AG08396 (cell line): ENCODE data around the gene SEMA3C.

Experiments used
- DNase-seq: peaks from one replicate; pipeline ENCODE4 v3.0.0; 2012; ENCODE audit warnings: low spot score, mixed read lengths

Gene SEMA3C

DNA sequence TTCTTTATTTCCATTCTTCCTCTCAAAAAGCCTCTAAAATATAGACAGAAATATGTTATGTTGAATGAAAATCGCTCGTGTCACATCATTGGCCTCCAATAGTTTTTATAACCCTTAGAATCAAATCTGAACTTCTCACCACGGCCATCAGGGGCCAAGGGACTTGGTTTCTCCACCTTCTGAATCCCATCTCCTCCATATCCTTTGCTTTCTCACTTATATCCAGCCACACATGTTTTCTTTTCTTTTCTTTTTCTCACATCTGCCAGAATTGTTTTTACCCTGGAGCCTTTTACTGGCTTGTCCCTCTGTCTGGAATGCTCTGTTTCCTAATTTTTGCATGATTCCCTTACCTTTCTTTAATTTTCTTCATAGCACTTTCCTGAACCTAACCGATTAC, 184.8 kb downstream of the SEMA3C start:
- DNase-seq, result no peak

- no peak for DNase-seq
Observed at GRCh38 chr7:80733333-80733915, 185.4 kb downstream of the SEMA3C start.

- DNase-seq, result no peak
Observed at GRCh38 chr7:80732630-80733029, 186.2 kb downstream of the SEMA3C start.

DNA sequence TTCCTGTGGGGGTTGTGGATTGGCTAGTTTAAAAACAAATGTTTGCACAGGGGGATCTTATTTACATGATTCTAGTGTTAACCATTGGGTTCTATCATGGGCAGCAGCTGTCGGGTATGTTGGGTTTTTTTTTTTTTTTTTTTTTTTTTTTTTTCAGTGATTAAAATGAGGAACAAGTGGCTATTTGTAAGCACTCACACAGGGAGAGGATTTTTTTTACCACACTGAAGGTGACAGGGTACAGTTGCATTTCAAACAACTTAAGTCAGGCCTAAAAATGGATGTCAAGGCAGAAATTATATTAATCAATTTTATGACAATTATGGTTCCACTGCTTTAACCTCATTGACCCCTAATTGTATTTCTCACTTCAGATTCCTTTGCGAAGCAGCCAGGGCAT, 187.6 kb downstream of the SEMA3C start:
- no peak for DNase-seq

GRCh38 chr7:80729591-80730320, 189.1 kb downstream of the SEMA3C start:
- peak; percentile 16 for DNase-seq

DNA sequence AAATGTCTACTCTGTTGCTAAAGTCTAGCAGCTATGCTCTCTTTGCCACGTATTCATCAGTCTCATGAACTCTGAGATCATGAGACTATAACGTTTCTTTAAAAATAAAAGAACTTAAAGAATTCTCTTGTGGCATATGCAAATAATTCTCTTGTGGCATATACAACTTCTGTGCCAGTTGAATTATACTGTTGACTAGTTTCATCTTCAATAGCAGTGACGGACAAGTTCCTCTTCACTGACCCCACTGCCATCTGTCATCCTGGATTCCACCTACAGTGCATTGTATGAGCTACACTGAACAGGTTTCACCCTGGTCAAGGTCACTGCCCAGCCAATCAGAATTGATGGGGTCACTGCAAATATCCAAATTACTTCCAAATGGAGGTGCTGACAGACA, 192.2 kb downstream of the SEMA3C start:
- no peak for DNase-seq

- no peak for DNase-seq
Observed at GRCh38 chr7:80725181-80725611, 193.7 kb downstream of the SEMA3C start.

DNA sequence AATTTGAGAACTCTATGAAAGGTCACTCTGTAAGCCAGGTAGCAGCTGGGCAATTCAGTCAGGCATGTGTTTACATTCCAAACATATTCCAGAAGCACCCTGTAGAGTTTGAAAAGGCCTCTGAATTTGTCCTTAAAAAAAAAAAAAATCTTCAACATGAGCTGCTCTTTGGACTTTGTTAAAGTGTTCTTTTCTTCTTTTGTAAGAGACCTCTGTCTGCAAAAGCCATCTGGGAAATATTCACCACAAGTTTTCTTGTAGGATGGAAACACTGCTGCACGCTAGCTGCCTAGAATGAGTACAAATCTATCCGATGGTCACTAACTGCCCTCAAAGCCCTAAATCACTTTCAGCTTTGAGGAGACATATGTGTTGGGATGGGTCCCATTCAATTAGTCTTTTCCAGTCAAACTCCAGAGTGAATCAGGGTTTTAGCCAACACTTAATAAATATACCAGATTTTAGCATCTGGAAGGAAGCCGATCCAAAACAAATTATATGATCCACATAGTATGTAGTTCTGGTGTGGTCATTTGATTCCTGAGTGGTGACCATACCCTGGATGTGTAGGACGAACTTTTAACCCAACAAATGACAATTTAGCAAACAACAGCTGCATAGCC, 194.5 kb downstream of the SEMA3C start:
- DNase-seq, result peak; percentile 16

- DNase-seq, result peak; percentile 84
Observed at GRCh38 chr7:80722616-80723195, 196.1 kb downstream of the SEMA3C start.

DNA sequence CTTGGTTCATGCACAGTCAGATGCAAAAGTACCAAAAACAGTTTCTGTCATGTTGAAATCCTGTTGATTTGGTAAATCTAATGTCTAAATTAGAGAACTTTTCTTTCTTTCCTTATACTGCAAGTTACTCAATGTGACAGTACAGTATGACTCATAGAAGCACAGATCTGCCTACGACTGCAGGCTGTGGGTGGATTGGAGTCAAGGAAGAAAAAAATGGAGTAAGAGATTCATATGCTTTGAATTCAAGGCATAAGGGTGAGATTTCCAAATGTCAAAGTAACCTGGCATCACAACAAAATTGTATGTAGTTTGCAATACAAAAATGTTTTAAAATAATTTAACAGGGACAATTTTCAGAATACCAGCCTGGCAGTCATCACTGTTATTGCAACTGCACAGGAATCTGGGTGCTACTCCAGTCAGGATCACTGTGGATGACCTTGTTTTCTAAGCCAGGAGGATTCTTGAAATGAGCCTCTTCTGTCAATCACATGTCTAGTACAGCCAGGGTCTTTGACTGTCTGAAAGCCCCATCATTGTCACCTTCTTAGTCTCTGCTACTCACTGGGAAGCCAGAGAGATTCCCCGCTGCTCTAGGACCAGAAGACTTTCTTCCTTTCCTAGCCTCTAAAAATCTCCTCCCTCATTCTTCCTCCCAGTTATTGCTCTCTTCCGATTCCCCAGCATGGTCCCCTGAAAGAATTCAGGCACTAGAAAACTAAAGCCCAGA, 196.8 kb downstream of the SEMA3C start:
- peak; percentile 49 for DNase-seq

DNA sequence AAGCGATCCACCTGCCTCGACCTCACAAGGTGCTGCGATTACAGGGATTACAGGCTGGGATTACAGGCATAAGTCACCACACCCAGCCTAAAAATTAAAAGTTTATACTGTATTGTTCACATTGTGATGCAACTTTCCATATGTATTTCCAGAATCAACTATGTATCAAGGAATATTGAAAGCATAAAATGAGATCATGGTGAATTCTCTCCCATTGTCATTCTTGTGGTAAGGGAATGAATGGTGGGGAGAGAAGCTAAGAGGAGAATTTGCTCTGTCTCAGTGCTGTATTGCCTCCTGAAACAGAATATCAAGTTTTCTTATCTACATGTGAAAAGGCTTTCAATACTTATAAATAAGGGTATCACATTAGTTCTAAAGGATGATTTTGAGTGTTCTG, 198.7 kb downstream of the SEMA3C start:
- no peak for DNase-seq

DNA sequence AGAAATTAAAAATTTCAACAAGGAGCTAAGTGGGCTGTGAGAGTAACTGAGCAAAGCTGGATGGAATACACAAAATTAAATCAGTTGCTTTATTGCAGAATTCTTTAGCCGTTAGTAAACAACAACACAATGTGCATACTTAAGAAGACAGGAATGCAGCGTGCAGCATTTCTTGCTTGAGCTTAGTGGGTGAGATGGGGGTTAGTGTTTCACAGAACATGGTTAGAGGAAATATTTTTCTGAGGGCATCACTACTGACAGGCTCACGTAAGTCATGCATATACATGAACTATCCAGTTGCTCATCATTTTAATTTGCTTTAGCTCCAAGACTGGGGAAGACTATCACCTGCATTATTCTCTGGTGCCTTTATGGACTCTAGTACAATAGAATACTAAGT, 199.6 kb downstream of the SEMA3C start:
- DNase-seq, result no peak

- no peak for DNase-seq
Observed at GRCh38 chr7:80711531-80711930, 207.3 kb downstream of the SEMA3C start.

DNA sequence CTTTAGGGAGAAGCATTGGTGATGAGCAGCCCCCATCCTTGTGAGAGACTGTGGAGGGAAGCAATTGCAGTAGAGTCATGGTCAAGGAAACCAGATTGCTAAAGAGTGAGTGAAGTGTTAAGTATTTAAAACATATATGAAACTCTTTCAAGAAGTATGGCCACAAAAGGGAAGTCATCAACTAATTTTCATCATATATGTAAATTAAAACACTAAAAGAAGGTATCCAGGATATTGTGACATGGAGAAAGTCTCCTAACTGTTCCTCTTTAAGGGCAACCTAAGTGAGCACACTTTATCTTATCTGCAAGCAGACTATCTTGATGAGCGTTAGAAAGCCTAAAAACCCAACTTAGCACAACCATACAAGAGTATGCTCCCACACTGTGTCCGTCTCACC, 210.7 kb downstream of the SEMA3C start:
- no peak for DNase-seq

- no peak for DNase-seq
Observed at GRCh38 chr7:80707318-80707717, 211.5 kb downstream of the SEMA3C start.

- DNase-seq, result no peak
Observed at GRCh38 chr7:80705130-80705781, 213.6 kb downstream of the SEMA3C start.

DNA sequence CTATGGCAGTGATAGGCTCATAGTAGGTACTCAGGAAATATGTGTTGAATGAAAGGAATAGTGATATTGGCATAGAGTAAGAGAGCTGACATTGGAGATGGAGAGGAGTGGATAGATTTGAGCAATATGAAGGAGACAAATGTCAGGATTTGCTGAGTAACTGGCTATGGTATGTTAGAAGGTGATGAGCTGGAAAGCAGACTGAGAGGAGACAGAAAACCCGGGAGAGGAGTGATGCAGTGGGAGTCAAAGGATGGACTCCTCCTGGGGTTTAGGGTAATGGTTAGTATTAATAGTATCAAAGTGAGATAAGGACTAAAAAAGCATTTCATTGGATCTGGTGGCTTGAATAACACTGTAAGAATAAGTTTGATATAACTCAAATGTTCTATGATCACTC, 215.6 kb downstream of the SEMA3C start:
- DNase-seq, result no peak

DNA sequence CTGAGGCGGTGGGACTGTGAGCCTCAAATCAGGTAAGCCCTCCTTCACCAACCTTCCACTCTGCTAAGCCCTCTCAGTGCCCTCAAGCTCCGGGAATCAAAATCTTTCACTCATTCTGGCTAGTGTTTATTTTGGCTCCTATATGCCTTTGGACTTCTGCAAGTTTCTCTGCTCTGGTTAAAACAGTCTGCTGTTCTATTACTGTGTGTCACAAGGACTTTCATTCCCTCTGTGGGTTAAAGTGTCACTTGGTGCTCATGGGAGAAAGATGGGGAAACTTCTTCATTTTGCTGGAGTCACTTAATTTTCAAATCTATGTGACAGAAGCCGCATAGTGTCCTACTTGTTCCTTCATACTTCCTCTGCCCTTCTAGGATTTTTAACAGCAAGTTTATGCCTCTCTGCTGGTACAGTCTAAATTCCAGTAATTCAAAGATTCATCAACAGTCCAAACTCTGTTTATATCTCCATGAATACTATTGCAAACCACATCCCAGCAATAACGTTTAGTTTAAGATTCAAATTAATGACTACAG, 219.1 kb downstream of the SEMA3C start:
- DNase-seq, result peak; percentile 5

GRCh38 chr7:80699045-80699638, 219.7 kb downstream of the SEMA3C start:
- DNase-seq, result peak; percentile 13
